ENCODE measurements around the gene SERPINB6.

- TF ChIP-seq POLR2A (IDR thresholded peaks at IDR 0.05; ENCODE audit: low read length), result no peak
- TF ChIP-seq GATA1 (IDR thresholded peaks at IDR 0.05; ENCODE audit: low read depth, low read length), result no peak
These were observed 3.4 kb downstream of the SERPINB6 start for GRCh38 chr6:2967936-2968335.

Measured in erythroblast (primary cell).